HuH-7.5 (cell line): ENCODE results near the gene ILF2.
"Not testable (repeated sequence)": the region's sequence is repeated elsewhere in the genome, so short reads cannot be mapped to it uniquely, and the experiment has no call there.

Source experiments
- DNase-seq: peaks from one replicate; pipeline ENCODE4 v3.0.0; 2011; ENCODE audit warnings: low spot score

ILF2 gene

GRCh38 chr1:153670859-153671627 lies at the start of gene ILF2:
Gene ILF2, minus strand, starts transcription at chr1:153670993. Its CDS starts 71 bp downstream, at chr1:153670922.
- peak; percentile 98 for DNase-seq

GRCh38 chr1:153717330-153717729 lies 46.5 kb upstream of the ILF2 start:
- no peak for DNase-seq

- not testable (repeated sequence) for DNase-seq
These were observed 45.4 kb upstream of the ILF2 start for GRCh38 chr1:153716211-153716610.

- DNase-seq: no peak
These were observed 40.2 kb upstream of the ILF2 start for GRCh38 chr1:153711026-153711425.

- DNase-seq: no peak
These were observed 34.7 kb upstream of the ILF2 start for GRCh38 chr1:153705484-153705883.

GRCh38 chr1:153699768-153700167 lies 29.0 kb upstream of the ILF2 start:
- no peak for DNase-seq

- DNase-seq: no peak
These were observed 28.3 kb upstream of the ILF2 start for GRCh38 chr1:153698923-153699714.

- no peak for DNase-seq
These were observed 27.5 kb upstream of the ILF2 start for GRCh38 chr1:153698020-153698922.

GRCh38 chr1:153697191-153698019 lies 26.6 kb upstream of the ILF2 start:
- no peak for DNase-seq

GRCh38 chr1:153696741-153697140 lies 25.9 kb upstream of the ILF2 start:
- no peak for DNase-seq

- no peak for DNase-seq
These were observed 22.7 kb upstream of the ILF2 start for GRCh38 chr1:153693466-153693865.

GRCh38 chr1:153688736-153689328 lies 18.0 kb upstream of the ILF2 start:
- no peak for DNase-seq

GRCh38 chr1:153688276-153688675 lies 17.5 kb upstream of the ILF2 start:
- DNase-seq: no peak

- DNase-seq: no peak
These were observed 16.7 kb upstream of the ILF2 start for GRCh38 chr1:153687346-153688125.

- DNase-seq: no peak
These were observed 14.9 kb upstream of the ILF2 start for GRCh38 chr1:153685544-153686340.

GRCh38 chr1:153684892-153685291 lies 14.1 kb upstream of the ILF2 start:
- DNase-seq: no peak

- DNase-seq: no peak
These were observed 13.1 kb upstream of the ILF2 start for GRCh38 chr1:153683854-153684253.

- no peak for DNase-seq
These were observed 11.9 kb upstream of the ILF2 start for GRCh38 chr1:153682730-153683129.

GRCh38 chr1:153680120-153680403 lies 9.3 kb upstream of the ILF2 start:
- no peak for DNase-seq
